Osteocyte (in vitro differentiated cells): ENCODE measurements around the gene TTLL8. TPM values are rescaled to one million over a fixed set of nuclear protein-coding genes. Genes with fewer than 3 reads are reported as not detected.

Experiments
- DNase-seq: peaks from one replicate; pipeline ENCODE4 v3.0.0; 2021; ENCODE audit warnings: mixed read lengths; ENCODE audit not compliant: unreplicated experiment; ENCODE audit errors: extremely low spot score
- H3K27ac Mint-ChIP-seq: one replicate; pipeline ENCODE4 v1.8.0; 2021; ENCODE audit warnings: mild to moderate bottlenecking, mixed read lengths; ENCODE audit not compliant: unreplicated experiment
- H3K27me3 Mint-ChIP-seq: one replicate; pipeline ENCODE4 v1.8.0; 2021; ENCODE audit warnings: mixed read lengths; ENCODE audit not compliant: unreplicated experiment
- H3K36me3 Mint-ChIP-seq: one replicate; pipeline ENCODE4 v1.8.0; 2021; ENCODE audit warnings: mixed read lengths; ENCODE audit not compliant: unreplicated experiment
- H3K4me1 Mint-ChIP-seq: one replicate; pipeline ENCODE4 v1.8.0; 2021; ENCODE audit warnings: mixed read lengths; ENCODE audit not compliant: unreplicated experiment
- H3K4me3 Mint-ChIP-seq: one replicate; pipeline ENCODE4 v1.8.0; 2021; ENCODE audit warnings: mild to moderate bottlenecking, moderate library complexity, mixed read lengths; ENCODE audit not compliant: unreplicated experiment
- H3K9me3 Mint-ChIP-seq: one replicate; pipeline ENCODE4 v1.8.0; 2021; ENCODE audit warnings: mixed read lengths; ENCODE audit not compliant: unreplicated experiment
- total RNA-seq: library from RNA; stranded (reverse); gene quantifications from 2 replicates; pipeline ENCODE4 v1.2.1, GENCODE V29; 2021
- TF ChIP-seq, protein P1 (sequence below): fragments of 200-600 bp; sonication (generic); IDR thresholded peaks from 2 replicates; pipeline ENCODE4 v1.5.0; 2021; ENCODE audit warnings: antibody characterized with exemption, mild to moderate bottlenecking, moderate library complexity

TTLL8 gene
- total RNA-seq, 1 donor from 2014 or later = not detected

GRCh38 chr22:50031189-50032091, 26.7 kb downstream of the TTLL8 start:
- Mint-ChIP-seq H3K36me3 (no peaks in the 10 kb centered on the region), H3K27ac (no peak overlapping the region), H3K9me3 (no peaks in the 10 kb centered on the region), H3K4me3 (no peak overlapping the region), H3K4me1 (peaks cover 9% of the 10 kb centered on the region), H3K27me3 (peaks cover 3% of the 10 kb centered on the region)
- peak; percentile 85 for DNase-seq
- TF ChIP-seq, protein P1, sequence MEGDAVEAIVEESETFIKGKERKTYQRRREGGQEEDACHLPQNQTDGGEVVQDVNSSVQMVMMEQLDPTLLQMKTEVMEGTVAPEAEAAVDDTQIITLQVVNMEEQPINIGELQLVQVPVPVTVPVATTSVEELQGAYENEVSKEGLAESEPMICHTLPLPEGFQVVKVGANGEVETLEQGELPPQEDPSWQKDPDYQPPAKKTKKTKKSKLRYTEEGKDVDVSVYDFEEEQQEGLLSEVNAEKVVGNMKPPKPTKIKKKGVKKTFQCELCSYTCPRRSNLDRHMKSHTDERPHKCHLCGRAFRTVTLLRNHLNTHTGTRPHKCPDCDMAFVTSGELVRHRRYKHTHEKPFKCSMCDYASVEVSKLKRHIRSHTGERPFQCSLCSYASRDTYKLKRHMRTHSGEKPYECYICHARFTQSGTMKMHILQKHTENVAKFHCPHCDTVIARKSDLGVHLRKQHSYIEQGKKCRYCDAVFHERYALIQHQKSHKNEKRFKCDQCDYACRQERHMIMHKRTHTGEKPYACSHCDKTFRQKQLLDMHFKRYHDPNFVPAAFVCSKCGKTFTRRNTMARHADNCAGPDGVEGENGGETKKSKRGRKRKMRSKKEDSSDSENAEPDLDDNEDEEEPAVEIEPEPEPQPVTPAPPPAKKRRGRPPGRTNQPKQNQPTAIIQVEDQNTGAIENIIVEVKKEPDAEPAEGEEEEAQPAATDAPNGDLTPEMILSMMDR = no peak

- H3K4me1 Mint-ChIP-seq = peaks cover 9% of the 10 kb centered on the region
- H3K4me3 Mint-ChIP-seq = no peak overlapping the region
- H3K9me3 Mint-ChIP-seq = no peaks in the 10 kb centered on the region
- TF ChIP-seq, protein P1 = peak; percentile 89
- H3K36me3 Mint-ChIP-seq = no peaks in the 10 kb centered on the region
- no peak overlapping the region for H3K27ac Mint-ChIP-seq
- peak; percentile 88 for DNase-seq
- H3K27me3 Mint-ChIP-seq = peaks cover 3% of the 10 kb centered on the region
Measured at GRCh38 chr22:50030297-50031188, 27.6 kb downstream of the TTLL8 start.

- Mint-ChIP-seq H3K27me3 (peaks cover 10% of the 10 kb centered on the region), H3K27ac (peak overlapping the region; percentile 62), H3K4me1 (peaks cover 9% of the 10 kb centered on the region), H3K9me3 (no peaks in the 10 kb centered on the region), H3K4me3 (no peak overlapping the region), H3K36me3 (no peaks in the 10 kb centered on the region)
- DNase-seq = peak; percentile 89
- TF ChIP-seq, protein P1 = no peak
Measured at GRCh38 chr22:50027639-50028537, 30.2 kb downstream of the TTLL8 start.

- H3K4me3 Mint-ChIP-seq = no peak overlapping the region
- H3K4me1 Mint-ChIP-seq = peaks cover 9% of the 10 kb centered on the region
- no peak for DNase-seq
Measured at GRCh38 chr22:50025993-50026392, 32.1 kb downstream of the TTLL8 start.

More at GRCh38 chr22:50025993-50026392, 32.1 kb downstream of the TTLL8 start:
- no peak overlapping the region for H3K27ac Mint-ChIP-seq
- H3K36me3 Mint-ChIP-seq = no peaks in the 10 kb centered on the region
- peaks cover 10% of the 10 kb centered on the region for H3K27me3 Mint-ChIP-seq
- no peaks in the 10 kb centered on the region for H3K9me3 Mint-ChIP-seq
- TF ChIP-seq, protein P1 = no peak
